Ishikawa (cell line): ENCODE measurements around the gene CALHM1.

ENCODE experiments used
- CEBPB ChIP-seq: IDR thresholded peaks from 2 replicates; pipeline ENCODE4 v1.6.1; 2012
- EGR1 ChIP-seq: IDR thresholded peaks from 2 replicates; pipeline ENCODE4 v1.6.1; 2012
- EP300 ChIP-seq: IDR thresholded peaks from 2 replicates; pipeline ENCODE4 v1.6.1; 2012; ENCODE audit warnings: borderline replicate concordance
- RAD21 ChIP-seq: IDR thresholded peaks from 2 replicates; pipeline ENCODE4 v1.6.1; 2012; ENCODE audit warnings: low read depth
- TAF1 ChIP-seq: IDR thresholded peaks from 2 replicates; pipeline ENCODE4 v1.6.1; 2012; ENCODE audit warnings: low read depth, mild to moderate bottlenecking
- TEAD4 ChIP-seq: IDR thresholded peaks from 2 replicates; pipeline ENCODE4 v1.6.1; 2012
- ZBTB7A ChIP-seq: IDR thresholded peaks from 2 replicates; pipeline ENCODE4 v1.6.1; 2012; ENCODE audit warnings: low read depth
- TF ChIP-seq, protein P1 (sequence below): IDR thresholded peaks from 2 replicates; pipeline ENCODE4 v1.6.1; 2012
- TF ChIP-seq, protein P2 (sequence below): IDR thresholded peaks from 2 replicates; pipeline ENCODE4 v1.6.1; 2012; ENCODE audit warnings: low read depth, mild to moderate bottlenecking

DNA sequence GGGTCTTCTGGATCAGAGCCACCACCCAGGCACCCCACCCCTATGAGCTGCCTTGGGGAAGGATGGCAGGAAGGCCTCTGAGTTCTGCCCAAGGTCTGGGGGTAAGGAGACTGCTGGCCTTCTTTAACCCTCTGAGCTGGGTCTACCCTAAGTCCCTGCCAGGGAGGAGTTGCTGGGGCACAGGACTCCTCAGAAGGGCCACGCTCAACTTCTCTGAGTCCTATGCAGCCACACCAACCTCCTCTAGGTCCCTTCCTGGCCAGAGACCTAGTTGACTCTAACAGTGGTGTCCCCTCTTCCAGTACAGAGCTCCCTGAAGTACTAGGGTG, 32.2 kb upstream of the CALHM1 start:
- no peak for TF ChIP-seq TEAD4
- no peak for TF ChIP-seq TAF1
- no peak for TF ChIP-seq ZBTB7A
- no peak for TF ChIP-seq EGR1
- TF ChIP-seq CEBPB = no peak
- no peak for TF ChIP-seq RAD21
- TF ChIP-seq, protein P1, sequence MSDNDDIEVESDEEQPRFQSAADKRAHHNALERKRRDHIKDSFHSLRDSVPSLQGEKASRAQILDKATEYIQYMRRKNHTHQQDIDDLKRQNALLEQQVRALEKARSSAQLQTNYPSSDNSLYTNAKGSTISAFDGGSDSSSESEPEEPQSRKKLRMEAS = no peak
- TF ChIP-seq, protein P2, sequence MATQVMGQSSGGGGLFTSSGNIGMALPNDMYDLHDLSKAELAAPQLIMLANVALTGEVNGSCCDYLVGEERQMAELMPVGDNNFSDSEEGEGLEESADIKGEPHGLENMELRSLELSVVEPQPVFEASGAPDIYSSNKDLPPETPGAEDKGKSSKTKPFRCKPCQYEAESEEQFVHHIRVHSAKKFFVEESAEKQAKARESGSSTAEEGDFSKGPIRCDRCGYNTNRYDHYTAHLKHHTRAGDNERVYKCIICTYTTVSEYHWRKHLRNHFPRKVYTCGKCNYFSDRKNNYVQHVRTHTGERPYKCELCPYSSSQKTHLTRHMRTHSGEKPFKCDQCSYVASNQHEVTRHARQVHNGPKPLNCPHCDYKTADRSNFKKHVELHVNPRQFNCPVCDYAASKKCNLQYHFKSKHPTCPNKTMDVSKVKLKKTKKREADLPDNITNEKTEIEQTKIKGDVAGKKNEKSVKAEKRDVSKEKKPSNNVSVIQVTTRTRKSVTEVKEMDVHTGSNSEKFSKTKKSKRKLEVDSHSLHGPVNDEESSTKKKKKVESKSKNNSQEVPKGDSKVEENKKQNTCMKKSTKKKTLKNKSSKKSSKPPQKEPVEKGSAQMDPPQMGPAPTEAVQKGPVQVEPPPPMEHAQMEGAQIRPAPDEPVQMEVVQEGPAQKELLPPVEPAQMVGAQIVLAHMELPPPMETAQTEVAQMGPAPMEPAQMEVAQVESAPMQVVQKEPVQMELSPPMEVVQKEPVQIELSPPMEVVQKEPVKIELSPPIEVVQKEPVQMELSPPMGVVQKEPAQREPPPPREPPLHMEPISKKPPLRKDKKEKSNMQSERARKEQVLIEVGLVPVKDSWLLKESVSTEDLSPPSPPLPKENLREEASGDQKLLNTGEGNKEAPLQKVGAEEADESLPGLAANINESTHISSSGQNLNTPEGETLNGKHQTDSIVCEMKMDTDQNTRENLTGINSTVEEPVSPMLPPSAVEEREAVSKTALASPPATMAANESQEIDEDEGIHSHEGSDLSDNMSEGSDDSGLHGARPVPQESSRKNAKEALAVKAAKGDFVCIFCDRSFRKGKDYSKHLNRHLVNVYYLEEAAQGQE = no peak
- TF ChIP-seq EP300 = no peak
